ENCODE measurements around the gene HSD17B2.
"Not testable (repeated sequence)": the region's sequence is repeated elsewhere in the genome, so short reads cannot be mapped to it uniquely, and the experiment has no call there.

Gene HSD17B2

GRCh38 chr16:82082543-82083244, 47.6 kb downstream of the HSD17B2 start:
- DNase-seq = no peak

DNA sequence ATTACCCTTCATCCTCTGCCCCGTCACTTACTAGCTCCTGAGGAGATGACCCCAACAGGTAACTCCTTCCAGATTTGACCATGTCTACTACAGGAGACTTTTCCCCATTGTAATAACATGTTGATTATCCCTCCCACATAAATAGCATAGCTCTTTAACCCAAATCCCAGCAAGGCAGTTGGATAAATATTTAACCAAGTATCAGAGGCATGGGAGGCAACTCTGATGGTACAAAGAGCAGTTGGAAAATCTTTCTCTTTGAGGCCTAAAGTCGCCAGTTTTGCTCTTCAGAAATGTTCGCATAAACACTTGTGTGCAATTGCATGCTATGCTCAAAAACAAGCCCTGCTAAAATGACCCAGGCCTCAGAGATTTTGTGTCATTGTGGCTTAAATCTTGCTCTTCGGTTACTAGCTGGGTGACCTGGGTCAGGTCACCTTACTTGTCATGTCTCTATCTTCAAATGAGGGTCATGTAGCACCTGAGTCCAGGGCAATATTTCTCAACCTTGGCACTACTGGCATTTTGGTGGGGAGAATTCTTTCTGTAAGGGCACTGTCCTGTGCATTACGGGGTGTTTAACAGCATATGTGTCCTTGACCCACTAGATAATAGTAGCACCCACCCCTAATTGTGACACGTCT, 48.8 kb downstream of the HSD17B2 start:
- no peak for DNase-seq

GRCh38 chr16:82085011-82085779, 50.1 kb downstream of the HSD17B2 start:
- no peak for DNase-seq

- no peak for DNase-seq
Measured at GRCh38 chr16:82088483-82088882, 53.4 kb downstream of the HSD17B2 start.

DNA sequence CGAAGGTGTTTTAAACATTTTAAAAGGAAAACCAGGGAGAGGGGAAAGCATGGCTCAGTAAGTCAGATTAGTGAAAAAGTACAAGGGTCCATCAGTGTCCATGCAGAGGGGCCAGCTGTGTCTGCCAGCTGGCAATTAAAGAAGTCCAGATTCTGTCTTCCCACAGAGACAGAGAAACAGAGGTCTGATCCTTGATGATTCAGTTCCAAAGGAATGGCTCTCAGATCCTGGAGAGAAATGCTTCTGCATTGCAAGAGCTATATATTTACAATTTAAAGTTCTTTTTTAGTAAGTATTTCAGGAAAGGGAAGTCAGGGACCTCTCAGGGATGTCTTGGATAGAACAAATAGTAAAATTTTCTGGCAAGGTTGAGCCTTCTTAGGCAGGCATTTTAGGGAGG, 56.2 kb downstream of the HSD17B2 start:
- DNase-seq = no peak

DNA sequence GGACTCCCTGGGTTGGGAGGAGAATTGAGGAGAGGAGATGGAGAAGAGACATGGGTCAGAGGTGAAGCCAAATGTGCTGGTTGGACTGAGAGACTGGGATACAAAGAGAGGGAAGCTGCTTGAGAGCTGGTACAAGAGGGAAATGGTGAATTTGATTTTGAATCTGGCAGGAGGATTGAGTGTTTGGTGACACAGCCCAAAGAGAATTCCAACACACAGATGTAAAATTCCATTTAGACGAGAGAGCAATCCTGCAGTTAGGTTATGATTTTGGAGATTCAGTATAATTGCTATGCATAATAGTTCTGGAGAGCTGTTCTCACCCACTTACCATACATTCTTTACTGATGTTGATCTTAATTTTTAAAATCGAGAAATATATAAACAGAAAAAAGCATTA, 57.7 kb downstream of the HSD17B2 start:
- no peak for DNase-seq

- DNase-seq = no peak
Measured at GRCh38 chr16:82093666-82094300, 58.7 kb downstream of the HSD17B2 start.

DNA sequence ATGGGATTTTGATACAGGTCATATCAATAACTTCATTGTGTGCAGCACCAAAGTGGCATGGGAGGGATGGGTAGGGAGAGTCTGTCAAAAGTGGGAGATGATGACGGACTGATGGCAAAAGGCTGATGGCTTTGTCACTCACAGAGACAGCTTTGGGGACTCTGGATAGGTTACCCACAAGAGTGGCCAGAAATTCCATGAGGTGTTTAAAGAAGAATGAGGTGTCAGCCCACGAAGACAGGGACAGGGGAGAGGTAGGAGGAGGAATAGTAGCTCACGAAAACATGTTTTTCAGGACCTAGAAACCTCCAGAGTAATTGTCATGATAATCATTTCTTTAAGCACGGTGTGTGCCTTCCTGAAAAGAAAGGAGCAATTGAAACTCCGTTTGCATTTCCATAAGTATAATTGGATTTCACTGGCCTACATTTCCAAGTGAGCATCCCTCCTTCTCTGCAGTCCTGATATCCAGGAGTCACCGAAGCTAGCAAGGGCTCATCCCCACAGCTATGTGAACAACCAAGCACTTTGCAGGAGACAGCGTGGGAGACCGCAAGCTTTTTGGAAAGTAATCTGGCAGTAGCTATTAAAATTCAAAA, 60.0 kb downstream of the HSD17B2 start:
- no peak for DNase-seq

- no peak for DNase-seq
Measured at GRCh38 chr16:82096641-82097040, 61.6 kb downstream of the HSD17B2 start.

GRCh38 chr16:82105107-82105506, 70.1 kb downstream of the HSD17B2 start:
- DNase-seq = no peak

DNA sequence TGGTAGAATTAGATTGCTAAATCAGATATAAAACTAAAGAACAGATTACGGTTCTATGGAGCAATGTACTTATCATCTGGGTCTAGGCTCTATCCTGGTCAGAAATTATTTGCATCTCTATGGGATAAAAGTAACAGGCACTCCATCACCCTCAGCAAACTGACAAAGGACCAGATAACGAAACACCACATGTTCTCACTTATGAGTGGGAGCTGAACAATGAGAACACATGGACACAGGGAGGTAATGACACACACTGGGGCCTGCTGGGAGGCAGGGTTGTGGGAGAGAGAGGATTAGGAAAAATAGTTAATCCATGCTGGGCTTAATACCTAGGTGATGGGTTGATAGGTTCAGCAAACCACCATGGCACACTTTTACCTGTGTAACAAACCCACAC, 73.0 kb downstream of the HSD17B2 start:
- DNase-seq = no peak

DNA sequence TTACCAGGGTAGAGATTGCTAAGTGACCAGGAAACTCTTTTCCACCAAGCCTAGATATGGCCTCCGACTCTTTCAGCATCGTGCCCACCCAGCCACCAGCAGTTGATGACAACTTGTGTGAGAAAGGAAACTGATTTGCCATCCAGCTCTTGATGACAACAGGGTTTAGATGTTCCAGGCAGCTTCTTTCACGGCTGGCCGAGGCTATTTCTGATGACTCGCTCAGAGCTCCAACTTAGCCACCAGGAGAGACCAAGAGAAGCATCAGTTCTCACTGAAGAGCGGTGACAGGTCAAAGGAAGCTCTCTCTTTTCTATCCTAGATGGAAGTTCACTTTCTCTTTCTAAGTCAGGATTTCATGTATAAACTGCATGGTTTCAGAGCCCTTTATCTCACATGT, 73.7 kb downstream of the HSD17B2 start:
- no peak for DNase-seq

GRCh38 chr16:82109266-82109665, 74.2 kb downstream of the HSD17B2 start:
- DNase-seq = not testable (repeated sequence)

- DNase-seq = no peak
Measured at GRCh38 chr16:82111944-82112343, 76.9 kb downstream of the HSD17B2 start.

GRCh38 chr16:82113741-82114140, 78.7 kb downstream of the HSD17B2 start:
- no peak for DNase-seq

DNA sequence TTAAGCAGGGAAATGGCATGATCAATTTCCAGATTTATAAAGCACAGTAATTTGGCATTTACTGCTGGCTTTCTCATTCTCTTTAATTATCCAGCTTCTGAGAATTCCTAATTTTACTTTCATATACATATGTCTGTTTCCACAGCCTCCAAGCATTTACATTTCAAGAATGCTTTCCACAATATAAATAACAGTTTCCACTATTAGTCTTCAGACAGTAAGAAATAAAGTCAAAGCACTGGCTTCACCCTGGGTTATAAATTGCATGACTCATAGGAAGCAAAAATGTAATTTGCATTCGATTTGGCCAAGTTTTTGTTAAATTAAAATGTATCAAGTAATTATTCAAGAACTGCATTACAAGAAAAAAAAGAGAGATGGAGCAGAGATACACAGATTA, 81.5 kb downstream of the HSD17B2 start:
- no peak for DNase-seq

DNA sequence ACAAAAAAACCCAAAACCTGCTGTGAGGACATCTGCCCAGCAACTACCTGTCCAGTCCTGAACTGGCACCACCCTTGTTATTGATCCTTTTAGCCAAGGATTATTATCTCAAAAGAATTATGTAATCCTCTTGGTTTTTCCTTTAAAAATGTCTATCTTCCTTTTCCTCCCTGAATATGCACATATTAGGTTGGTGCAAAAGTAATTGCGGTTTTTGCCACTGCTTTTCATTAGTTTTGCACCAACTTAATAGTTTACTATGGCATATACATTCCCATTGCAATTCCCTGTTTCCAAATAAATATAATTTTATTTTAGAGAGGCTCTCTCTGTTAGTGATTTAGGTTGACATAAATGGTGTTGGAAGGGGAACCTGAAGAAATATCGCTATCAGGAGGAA, 83.7 kb downstream of the HSD17B2 start:
- no peak for DNase-seq

DNA sequence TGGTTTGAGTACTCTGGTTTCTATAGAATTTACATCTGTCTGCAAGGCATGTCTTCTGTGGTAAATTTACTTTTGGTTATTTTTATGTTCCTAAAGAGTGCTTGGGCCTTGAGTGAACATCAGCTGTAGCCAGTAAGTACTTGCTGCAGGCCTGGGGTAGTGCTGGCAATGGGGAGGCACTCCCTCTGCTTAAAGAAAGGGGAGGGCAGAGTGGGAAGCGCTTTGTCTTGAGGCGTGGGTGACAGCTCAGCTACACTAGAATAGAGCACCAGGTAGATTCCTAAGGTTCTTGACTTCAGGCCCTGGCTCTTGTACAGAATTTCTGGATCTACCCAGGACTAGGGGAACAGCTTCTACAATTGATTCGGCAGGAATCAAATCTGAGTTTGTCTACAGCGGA, 84.4 kb downstream of the HSD17B2 start:
- no peak for DNase-seq

DNA sequence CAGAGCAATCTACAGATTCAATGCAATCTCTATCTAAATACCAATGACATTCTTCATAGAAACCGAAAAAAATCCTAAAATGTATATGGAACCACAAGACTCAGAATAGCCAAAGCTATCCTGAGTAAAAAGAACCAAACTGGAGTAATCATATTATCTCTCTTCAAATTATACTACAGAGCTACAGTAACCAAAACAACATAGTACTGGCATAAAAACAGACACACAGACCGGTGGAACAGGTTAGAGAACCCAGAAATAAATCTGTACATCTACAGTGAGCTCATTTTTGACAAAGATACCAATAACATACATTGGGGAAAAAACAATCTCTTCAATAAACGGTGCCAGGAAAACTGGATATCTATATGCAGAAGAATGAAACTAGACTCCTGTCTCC, 89.6 kb downstream of the HSD17B2 start:
- no peak for DNase-seq

- DNase-seq = no peak
Measured at GRCh38 chr16:82129881-82130280, 94.8 kb downstream of the HSD17B2 start.

DNA sequence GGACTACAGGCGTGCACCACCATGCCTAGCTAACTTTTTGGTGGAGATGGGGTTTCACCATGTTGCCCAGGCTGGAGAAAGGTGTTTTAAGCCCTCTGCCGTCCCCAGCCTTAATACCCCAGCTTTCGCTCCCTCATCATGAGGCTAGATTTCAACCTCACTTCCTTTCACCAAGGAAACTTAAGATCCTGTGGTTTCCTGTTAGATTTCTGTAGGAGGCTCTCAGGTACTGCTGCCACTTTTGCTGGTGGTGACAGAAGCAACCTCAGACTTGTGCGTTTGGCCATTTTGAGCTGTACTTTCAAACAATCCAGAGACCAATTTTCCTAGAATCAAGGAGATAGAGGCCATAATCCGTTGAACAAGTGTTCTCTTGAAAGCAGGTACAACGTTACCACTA, 98.7 kb downstream of the HSD17B2 start:
- no peak for DNase-seq

- no peak for DNase-seq
Measured at GRCh38 chr16:82134846-82135245, 99.8 kb downstream of the HSD17B2 start.

DNA sequence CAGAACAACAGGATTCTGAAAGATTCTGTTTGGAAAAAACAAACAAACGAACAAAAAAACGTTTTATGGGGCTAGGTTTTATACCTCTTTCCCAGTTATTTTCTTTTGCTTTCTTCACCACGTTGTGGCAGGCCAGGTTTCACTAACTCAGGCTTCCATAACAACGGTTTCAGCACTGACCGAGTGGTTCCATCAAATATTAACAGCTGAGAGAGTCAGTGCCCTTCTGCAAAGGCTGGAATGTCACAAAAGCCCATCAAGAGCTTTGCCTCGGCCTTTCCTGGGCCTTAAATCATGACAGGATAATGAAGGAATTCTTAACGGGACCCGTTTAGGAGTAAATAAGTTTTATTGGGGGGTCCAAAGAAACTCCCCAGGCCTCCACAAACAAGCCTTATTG, 100.8 kb downstream of the HSD17B2 start:
- no peak for DNase-seq

All from NCI-H1048 (cell line).